B cell (primary cell): ENCODE results near the gene GPC3. TPM values are rescaled to one million over a fixed set of nuclear protein-coding genes. Genes with fewer than 3 reads are reported as not detected.

Experiments used
- ATAC-seq: fragments of 200-7000 bp; cut with Tn5 transposase; one replicate; pipeline ENCODE4 v1.10.0; 2021; ENCODE audit warnings: low read depth, mild to moderate bottlenecking, moderate number of reproducible peaks, moderate library complexity
- CTCF ChIA-PET: fragments of 350-600 bp; sonication (Branson Sonifier 250); formaldehyde crosslinking; loops from one replicate; lab custom pipeline; 2021; ENCODE audit warnings: antibody characterized with exemption, inconsistent platforms; lab: Charles Lee
- POLR2A ChIA-PET: fragments of 350-600 bp; sonication (Branson Sonifier 250); formaldehyde crosslinking; loops from one replicate; lab custom pipeline; 2021; ENCODE audit warnings: antibody characterized with exemption; lab: Charles Lee
- DNase-seq: peaks from one replicate; pipeline ENCODE4 v3.0.0; 2013
- H2AFZ ChIP-seq: 2 replicates; pipeline ENCODE4 v1.6.1; 2012; ENCODE audit warnings: mild to moderate bottlenecking, low read depth, low read length; ENCODE audit not compliant: insufficient read depth, poor library complexity, severe bottlenecking
- H3K27ac ChIP-seq, 2 donors: 1 replicate in 1 of 2; 2 replicates in 1 of 2; pipeline ENCODE4 v1.5.1; 2012 to 2013; ENCODE audit warnings: low read length in 2 of 2, mild to moderate bottlenecking in 2 of 2, moderate library complexity in 1 of 2
- H3K27me3 ChIP-seq, 4 experiments: fragments of 200-600 bp in 1 of 4; sonication (generic) in 1 of 4; replicated peaks in 1 of 4; 1 replicate in 2 of 4; 2 replicates in 2 of 4; pipeline versions ENCODE4 v1.6.1 to v1.7.0; 2013 to 2016; ENCODE audit warnings: low read length in 3 of 4, mild to moderate bottlenecking in 2 of 4, mixed read lengths in 1 of 4, moderate library complexity in 1 of 4; ENCODE audit not compliant: insufficient read depth in 4 of 4, control insufficient read depth in 3 of 4; ENCODE audit errors: control extremely low read depth in 1 of 4
- H3K36me3 ChIP-seq, 2 experiments: replicated peaks in 1 of 2; 1 replicate in 1 of 2; 2 replicates in 1 of 2; pipeline versions ENCODE4 v1.6.1 to v1.7.1; 2013; ENCODE audit warnings: low read length in 1 of 2; ENCODE audit not compliant: insufficient read depth in 2 of 2, control insufficient read depth in 1 of 2; ENCODE audit errors: control extremely low read depth in 1 of 2, extremely low read depth in 1 of 2
- H3K4me1 ChIP-seq, 2 donors: fragments of 200-600 bp in 1 of 2; sonication (generic) in 1 of 2; 1 replicate in 1 of 2; 2 replicates in 1 of 2; pipeline versions ENCODE4 v1.5.1 to v1.6.1; 2013 to 2017; ENCODE audit warnings: low read length in 2 of 2; ENCODE audit not compliant: control insufficient read depth in 2 of 2, insufficient read depth in 2 of 2
- H3K4me2 ChIP-seq: replicated peaks from 2 replicates; pipeline ENCODE3; 2012; ENCODE audit warnings: mild to moderate bottlenecking, low read depth, low read length; ENCODE audit not compliant: poor library complexity, severe bottlenecking
- H3K4me3 ChIP-seq, 5 experiments: fragments of 200-600 bp in 1 of 5; sonication (generic) in 1 of 5; 1 replicate in 3 of 5; 2 replicates in 2 of 5; pipeline versions ENCODE4 v1.5.1 to v1.7.0; 2011 to 2016; ENCODE audit warnings: low read length in 4 of 5, mild to moderate bottlenecking in 4 of 5, low read depth in 2 of 5, control low read depth in 1 of 5, moderate library complexity in 1 of 5; ENCODE audit not compliant: insufficient read depth in 1 of 5; ENCODE audit errors: control extremely low read depth in 1 of 5, extremely low read depth in 1 of 5
- H3K79me2 ChIP-seq: fragments of 200-600 bp; sonication (generic); one replicate; pipeline ENCODE4 v1.6.0; 2016; ENCODE audit warnings: low read length; ENCODE audit not compliant: control insufficient read depth, insufficient read depth
- H3K9ac ChIP-seq: fragments of 200-600 bp; sonication (generic); 2 replicates; pipeline ENCODE4 v1.6.1; 2017; ENCODE audit warnings: mild to moderate bottlenecking, low read length, moderate library complexity
- H3K9me3 ChIP-seq, 3 donors: one replicate each; pipeline versions ENCODE4 v1.6.1 to v1.7.1; 2013; ENCODE audit warnings: low read length in 2 of 3; ENCODE audit not compliant: control insufficient read depth in 2 of 3, insufficient read depth in 1 of 3; ENCODE audit errors: control extremely low read depth in 1 of 3
- H4K20me1 ChIP-seq: 2 replicates; pipeline ENCODE4 v1.6.0; 2012; ENCODE audit warnings: mild to moderate bottlenecking, low read length; ENCODE audit not compliant: insufficient read depth, control insufficient read depth, poor library complexity, severe bottlenecking
- H3K27ac Mint-ChIP-seq: one replicate; pipeline ENCODE4 v1.8.0; 2021; ENCODE audit warnings: mixed read lengths
- H3K27me3 Mint-ChIP-seq: one replicate; pipeline ENCODE4 v1.8.0; 2021; ENCODE audit warnings: mixed read lengths
- H3K4me1 Mint-ChIP-seq: one replicate; pipeline ENCODE4 v1.8.0; 2021; ENCODE audit warnings: mixed read lengths
- H3K4me3 Mint-ChIP-seq: one replicate; pipeline ENCODE4 v1.8.0; 2021; ENCODE audit warnings: mixed read lengths
- H3K9me3 Mint-ChIP-seq: one replicate; pipeline ENCODE4 v1.8.0; 2022; ENCODE audit warnings: mixed read lengths; ENCODE audit not compliant: insufficient read depth
- CTCF ChIP-seq: fragments of 200-600 bp; IDR thresholded peaks from one replicate; pipeline ENCODE4 v1.8.0; 2022; ENCODE audit warnings: antibody characterized with exemption, mild to moderate bottlenecking
- EZH2 ChIP-seq: IDR thresholded peaks from 2 replicates; pipeline ENCODE4 v1.6.1; 2012; ENCODE audit warnings: borderline replicate concordance, low read depth, mild to moderate bottlenecking, moderate library complexity, low read length; ENCODE audit not compliant: insufficient read depth, poor library complexity, severe bottlenecking
- WGBS: methylation state at CpG from one replicate; pipeline ENCODE4 v1.1.5; 2013; ENCODE audit warnings: missing lambda C conversion rate; ENCODE audit not compliant: insufficient coverage; 5-methylcytosine and 5-hydroxymethylcytosine counted together
- intact Hi-C: fragments of 100-400 bp; cut with micrococcal nuclease; formaldehyde crosslinking; loops from one replicate; pipeline ENCODE4 v1.10.0; 2022
- polyA plus RNA-seq: library from polyadenylated mRNA; depleted of rRNA; stranded (reverse); fragments of >200 nt; gene quantifications from 2 replicates; pipeline ENCODE4 v1.2.3, GENCODE V29; 2012
- total RNA-seq, 2 donors: library from RNA; stranded (reverse); fragments of 120-200 nt in 1 of 2; gene quantifications; 1 replicate in 1 of 2; 2 replicates in 1 of 2; pipeline versions ENCODE4 v1.2.3 to v1.2.4, GENCODE V29; 2013 to 2022

Gene GPC3
- total and polyA plus RNA-seq, 2 donors (not counting 1 experiment from before 2014, with no cell fraction given) = not detected

GRCh38 chrX:133611676-133612075 is 373.7 kb downstream of the GPC3 start:
- Histone ChIP-seq H3K4me2 (no peak overlapping the region), H3K4me1 (no peaks in the 10 kb centered on the region), H3K9me3 (no peaks in the 10 kb centered on the region), H3K36me3 (no peaks in the 10 kb centered on the region), H3K27me3 (no peaks in the 10 kb centered on the region), H3K9ac (no peak overlapping the region), H2AFZ (no peak overlapping the region), H3K27ac (no peak overlapping the region), H3K79me2 (no peaks in the 10 kb centered on the region), H3K4me3 (no peak overlapping the region), H4K20me1 (no peaks in the 10 kb centered on the region)
- no peaks in the 10 kb centered on the region for H3K4me1 Mint-ChIP-seq
- H3K27ac Mint-ChIP-seq = no peak overlapping the region
- POLR2A ChIA-PET = no interaction called here
- peaks cover 6% of the 10 kb centered on the region for H3K9me3 Mint-ChIP-seq
- no peak for ATAC-seq
- intact Hi-C loops = no loop called here
- no peak overlapping the region for H3K4me3 Mint-ChIP-seq
- TF ChIP-seq CTCF = no peak
- TF ChIP-seq EZH2 = no peak
- DNase-seq = no peak
- CTCF ChIA-PET = no interaction called here
- peaks cover 9% of the 10 kb centered on the region for H3K27me3 Mint-ChIP-seq
- no CpG with 5 or more reads among the region's 1 CpG for WGBS

- DNase-seq (no peak), ATAC-seq (no peak)
- Histone ChIP-seq H3K36me3 (no peaks in the 10 kb centered on the region), H3K27me3 (no peaks in the 10 kb centered on the region), H3K9me3 (no peaks in the 10 kb centered on the region), H3K4me1 (no peaks in the 10 kb centered on the region), H2AFZ (no peak overlapping the region), H3K4me2 (no peak overlapping the region), H3K9ac (no peak overlapping the region), H3K4me3 (no peak overlapping the region), H3K79me2 (no peaks in the 10 kb centered on the region), H3K27ac (no peak overlapping the region), H4K20me1 (no peaks in the 10 kb centered on the region)
- H3K4me3 Mint-ChIP-seq = no peak overlapping the region
- TF ChIP-seq CTCF (no peak), EZH2 (no peak)
- no CpG with 5 or more reads among the region's 1 CpG for WGBS
- H3K27ac Mint-ChIP-seq = no peak overlapping the region
- POLR2A ChIA-PET = no interaction called here
- intact Hi-C loops = no loop called here
- peaks cover 9% of the 10 kb centered on the region for H3K27me3 Mint-ChIP-seq
- no peaks in the 10 kb centered on the region for H3K4me1 Mint-ChIP-seq
- H3K9me3 Mint-ChIP-seq = peaks cover 6% of the 10 kb centered on the region
- CTCF ChIA-PET = no interaction called here
These were observed 375.3 kb downstream of the GPC3 start for GRCh38 chrX:133610056-133610455.
